ENCODE results near the gene DHRS13.

DHRS13 gene

GRCh38 chr17:28901866-28902818 lies 737 bp downstream of the DHRS13 start:
- peak; percentile 81 for DNase-seq

GRCh38 chr17:28900986-28901726 lies 1.7 kb downstream of the DHRS13 start:
- DNase-seq, result no peak

GRCh38 chr17:28899212-28899815 lies 3.6 kb downstream of the DHRS13 start:
- DNase-seq, result peak; percentile 24

GRCh38 chr17:28898527-28898955 lies 4.3 kb downstream of the DHRS13 start:
- no peak for DNase-seq

- no peak for DNase-seq
Measured at GRCh38 chr17:28897769-28898526, 4.9 kb downstream of the DHRS13 start.

GRCh38 chr17:28896884-28897768 lies 5.8 kb downstream of the DHRS13 start, which contains the start of gene FLOT2:
Gene FLOT2, minus strand, starts transcription at chr17:28897733. Its CDS starts 159 bp downstream, at chr17:28897574.
- DNase-seq, result peak; percentile 80

- no peak for DNase-seq
Measured at GRCh38 chr17:28896491-28896883, 6.4 kb downstream of the DHRS13 start.

GRCh38 chr17:28895794-28896447 lies 7.0 kb downstream of the DHRS13 start:
- no peak for DNase-seq

- peak; percentile 41 for DNase-seq
Measured at GRCh38 chr17:28893248-28894183, 9.4 kb downstream of the DHRS13 start.

- DNase-seq, result no peak
Measured at GRCh38 chr17:28892024-28892423, 10.9 kb downstream of the DHRS13 start.

GRCh38 chr17:28891201-28891600 lies 11.7 kb downstream of the DHRS13 start:
- DNase-seq, result no peak

GRCh38 chr17:28889996-28890395 lies 12.9 kb downstream of the DHRS13 start:
- peak; percentile 36 for DNase-seq

- no peak for DNase-seq
Measured at GRCh38 chr17:28888832-28889231, 14.0 kb downstream of the DHRS13 start.

- DNase-seq, result no peak
Measured at GRCh38 chr17:28887871-28888471, 14.9 kb downstream of the DHRS13 start.

GRCh38 chr17:28885951-28886350 lies 16.9 kb downstream of the DHRS13 start:
- no peak for DNase-seq

- DNase-seq, result no peak
Measured at GRCh38 chr17:28885363-28885762, 17.5 kb downstream of the DHRS13 start.

GRCh38 chr17:28883967-28884702 lies 18.7 kb downstream of the DHRS13 start:
- no peak for DNase-seq

- DNase-seq, result no peak
Measured at GRCh38 chr17:28882154-28882895, 20.6 kb downstream of the DHRS13 start.

All from hematopoietic multipotent progenitor cell treated with erythropoietin and hydrocortisone succinate and interleukin-3 and kit ligand, for 4 days (in vitro differentiated cells).